SK-N-SH treated with all-trans-retinoic acid at 6 μM for 48 hours (cell line): ENCODE results near the gene MEF2B.

Experiments used
- ARNTL ChIP-seq: fragments of 450-650 bp; formaldehyde crosslinking; IDR thresholded peaks from 2 replicates; pipeline ENCODE4 v1.5.0; 2020; ENCODE audit warnings: low read depth, mild to moderate bottlenecking, moderate library complexity, borderline replicate concordance
- ESRRG ChIP-seq: fragments of 250-450 bp; sonication (Bioruptor Pico); IDR thresholded peaks from 2 replicates; pipeline ENCODE4 v1.6.1; 2021; ENCODE audit warnings: mild to moderate bottlenecking
- GLIS3 ChIP-seq: fragments of 250-450 bp; sonication (Bioruptor Pico); IDR thresholded peaks from 2 replicates; pipeline ENCODE4 v1.5.0; 2020; ENCODE audit warnings: mild to moderate bottlenecking, moderate library complexity
- OSR1 ChIP-seq: fragments of 250-450 bp; sonication (Bioruptor Pico); IDR thresholded peaks from 2 replicates; pipeline ENCODE4 v1.8.0; 2022; ENCODE audit warnings: moderate library complexity, mild to moderate bottlenecking, inconsistent platforms
- RARB ChIP-seq: fragments of 250-450 bp; sonication (Bioruptor Pico); IDR thresholded peaks from 2 replicates; pipeline ENCODE4 v1.8.0; 2021; ENCODE audit warnings: mild to moderate bottlenecking, moderate library complexity
- TCF4 ChIP-seq: fragments of 250-450 bp; sonication (Bioruptor Pico); IDR thresholded peaks from 2 replicates; pipeline ENCODE4 v1.8.0; 2021; ENCODE audit warnings: mild to moderate bottlenecking, moderate library complexity, borderline replicate concordance
- ZFP30 ChIP-seq: fragments of 450-650 bp; formaldehyde crosslinking; IDR thresholded peaks from 2 replicates; pipeline ENCODE4 v1.5.0; 2022; ENCODE audit warnings: mild to moderate bottlenecking, moderate library complexity
- ZNF565 ChIP-seq: fragments of 450-650 bp; formaldehyde crosslinking; conservative IDR thresholded peaks from 2 replicates; pipeline ENCODE4 v1.5.0; 2020; ENCODE audit warnings: low read depth, mild to moderate bottlenecking, moderate library complexity
- ZNF8 ChIP-seq: fragments of 450-650 bp; formaldehyde crosslinking; IDR thresholded peaks from 2 replicates; pipeline ENCODE4 v1.5.0; 2020; ENCODE audit warnings: mild to moderate bottlenecking, moderate library complexity
- TF ChIP-seq, protein P1 (sequence below): fragments of 250-450 bp; sonication (Bioruptor Pico); IDR thresholded peaks from 2 replicates; pipeline ENCODE4 v1.8.0; 2020; ENCODE audit warnings: mild to moderate bottlenecking, moderate library complexity, borderline replicate concordance
- TF ChIP-seq, protein P2 (sequence below): fragments of 250-450 bp; sonication (Bioruptor Pico); IDR thresholded peaks from 2 replicates; pipeline ENCODE4 v1.5.1; 2020; ENCODE audit warnings: low read depth, mild to moderate bottlenecking, moderate library complexity
- TF ChIP-seq, protein P3 (sequence below): fragments of 250-450 bp; sonication (Bioruptor Pico); IDR thresholded peaks from 2 replicates; pipeline ENCODE4 v1.5.1; 2021; ENCODE audit warnings: mild to moderate bottlenecking, moderate library complexity

DNA sequence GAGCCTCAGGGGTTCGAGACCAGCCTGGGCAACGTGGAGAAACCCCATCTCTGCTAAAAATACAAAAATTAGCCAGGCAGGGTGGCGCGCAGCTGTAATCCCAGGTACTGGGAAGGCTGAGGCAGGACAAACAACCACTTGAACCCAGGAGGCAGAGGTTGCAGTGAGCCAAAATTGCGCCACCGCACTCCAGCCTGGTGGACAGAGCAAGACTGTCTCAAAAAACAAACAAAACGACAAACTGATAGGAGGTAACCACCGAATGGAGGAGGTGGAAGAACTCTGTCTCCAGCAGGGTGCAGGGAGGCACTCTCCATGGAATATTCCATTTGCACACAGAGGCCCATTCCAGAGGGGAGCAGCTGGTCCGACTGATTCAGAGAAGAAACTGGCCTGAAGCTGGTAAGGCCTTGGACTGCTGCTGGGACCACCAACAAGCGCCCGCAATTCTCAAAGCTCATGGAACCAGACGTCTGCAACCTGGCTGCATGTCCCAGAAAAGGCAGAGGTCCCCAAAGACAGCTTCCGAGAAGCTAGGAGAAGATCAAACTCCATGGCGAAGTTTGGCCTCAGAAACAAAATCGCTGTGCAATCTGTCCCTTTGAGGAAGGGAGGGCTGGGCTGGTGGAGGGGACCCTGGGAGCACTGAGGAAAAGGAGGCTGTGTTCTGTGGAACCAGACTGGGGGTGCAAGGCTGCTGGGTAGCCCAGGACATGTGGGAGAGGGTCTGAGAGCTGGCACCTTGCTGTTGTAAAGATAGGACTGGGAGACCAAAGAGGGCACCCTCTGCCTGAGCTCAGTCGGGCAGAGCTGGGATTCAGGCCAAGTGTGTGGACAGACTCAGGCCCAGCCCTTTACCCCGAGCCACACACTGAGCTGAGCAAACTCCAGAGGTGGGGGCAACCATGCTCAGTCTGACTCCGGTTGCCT, 71.1 kb downstream of the MEF2B start:
- TF ChIP-seq, protein P1, sequence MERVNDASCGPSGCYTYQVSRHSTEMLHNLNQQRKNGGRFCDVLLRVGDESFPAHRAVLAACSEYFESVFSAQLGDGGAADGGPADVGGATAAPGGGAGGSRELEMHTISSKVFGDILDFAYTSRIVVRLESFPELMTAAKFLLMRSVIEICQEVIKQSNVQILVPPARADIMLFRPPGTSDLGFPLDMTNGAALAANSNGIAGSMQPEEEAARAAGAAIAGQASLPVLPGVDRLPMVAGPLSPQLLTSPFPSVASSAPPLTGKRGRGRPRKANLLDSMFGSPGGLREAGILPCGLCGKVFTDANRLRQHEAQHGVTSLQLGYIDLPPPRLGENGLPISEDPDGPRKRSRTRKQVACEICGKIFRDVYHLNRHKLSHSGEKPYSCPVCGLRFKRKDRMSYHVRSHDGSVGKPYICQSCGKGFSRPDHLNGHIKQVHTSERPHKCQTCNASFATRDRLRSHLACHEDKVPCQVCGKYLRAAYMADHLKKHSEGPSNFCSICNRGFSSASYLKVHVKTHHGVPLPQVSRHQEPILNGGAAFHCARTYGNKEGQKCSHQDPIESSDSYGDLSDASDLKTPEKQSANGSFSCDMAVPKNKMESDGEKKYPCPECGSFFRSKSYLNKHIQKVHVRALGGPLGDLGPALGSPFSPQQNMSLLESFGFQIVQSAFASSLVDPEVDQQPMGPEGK = no peak
- TF ChIP-seq ZFP30 = no peak
- TF ChIP-seq OSR1 = no peak
- no peak for TF ChIP-seq ARNTL (CRISPR knock-in tag)
- TF ChIP-seq TCF4 (CRISPR knock-in tag) = no peak
- TF ChIP-seq ESRRG (CRISPR knock-in tag) = no peak
- TF ChIP-seq, protein P2, sequence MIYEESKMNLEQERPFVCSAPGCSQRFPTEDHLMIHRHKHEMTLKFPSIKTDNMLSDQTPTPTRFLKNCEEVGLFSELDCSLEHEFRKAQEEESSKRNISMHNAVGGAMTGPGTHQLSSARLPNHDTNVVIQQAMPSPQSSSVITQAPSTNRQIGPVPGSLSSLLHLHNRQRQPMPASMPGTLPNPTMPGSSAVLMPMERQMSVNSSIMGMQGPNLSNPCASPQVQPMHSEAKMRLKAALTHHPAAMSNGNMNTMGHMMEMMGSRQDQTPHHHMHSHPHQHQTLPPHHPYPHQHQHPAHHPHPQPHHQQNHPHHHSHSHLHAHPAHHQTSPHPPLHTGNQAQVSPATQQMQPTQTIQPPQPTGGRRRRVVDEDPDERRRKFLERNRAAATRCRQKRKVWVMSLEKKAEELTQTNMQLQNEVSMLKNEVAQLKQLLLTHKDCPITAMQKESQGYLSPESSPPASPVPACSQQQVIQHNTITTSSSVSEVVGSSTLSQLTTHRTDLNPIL = no peak
- TF ChIP-seq, protein P3, sequence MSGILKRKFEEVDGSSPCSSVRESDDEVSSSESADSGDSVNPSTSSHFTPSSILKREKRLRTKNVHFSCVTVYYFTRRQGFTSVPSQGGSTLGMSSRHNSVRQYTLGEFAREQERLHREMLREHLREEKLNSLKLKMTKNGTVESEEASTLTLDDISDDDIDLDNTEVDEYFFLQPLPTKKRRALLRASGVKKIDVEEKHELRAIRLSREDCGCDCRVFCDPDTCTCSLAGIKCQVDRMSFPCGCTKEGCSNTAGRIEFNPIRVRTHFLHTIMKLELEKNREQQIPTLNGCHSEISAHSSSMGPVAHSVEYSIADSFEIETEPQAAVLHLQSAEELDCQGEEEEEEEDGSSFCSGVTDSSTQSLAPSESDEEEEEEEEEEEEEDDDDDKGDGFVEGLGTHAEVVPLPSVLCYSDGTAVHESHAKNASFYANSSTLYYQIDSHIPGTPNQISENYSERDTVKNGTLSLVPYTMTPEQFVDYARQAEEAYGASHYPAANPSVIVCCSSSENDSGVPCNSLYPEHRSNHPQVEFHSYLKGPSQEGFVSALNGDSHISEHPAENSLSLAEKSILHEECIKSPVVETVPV (CRISPR knock-in tag) = no peak
- TF ChIP-seq ZNF565 (CRISPR knock-in tag) = no peak
- TF ChIP-seq ZNF8 (CRISPR knock-in tag) = no peak
- no peak for TF ChIP-seq RARB (CRISPR knock-in tag)
- no peak for TF ChIP-seq GLIS3 (CRISPR knock-in tag)
